Measurements from ENCODE around the gene ZNF57. TPM values are rescaled to one million over a fixed set of nuclear protein-coding genes. Genes with fewer than 3 reads are reported as not detected.

The ZNF57 gene
- total and polyA plus RNA-seq, 9 of the 15 experiments (the other 6 are each of a cell fraction or from before 2014, with no cell fraction given) = 3.9 to 13.5 (median 7.8) TPM

DNA sequence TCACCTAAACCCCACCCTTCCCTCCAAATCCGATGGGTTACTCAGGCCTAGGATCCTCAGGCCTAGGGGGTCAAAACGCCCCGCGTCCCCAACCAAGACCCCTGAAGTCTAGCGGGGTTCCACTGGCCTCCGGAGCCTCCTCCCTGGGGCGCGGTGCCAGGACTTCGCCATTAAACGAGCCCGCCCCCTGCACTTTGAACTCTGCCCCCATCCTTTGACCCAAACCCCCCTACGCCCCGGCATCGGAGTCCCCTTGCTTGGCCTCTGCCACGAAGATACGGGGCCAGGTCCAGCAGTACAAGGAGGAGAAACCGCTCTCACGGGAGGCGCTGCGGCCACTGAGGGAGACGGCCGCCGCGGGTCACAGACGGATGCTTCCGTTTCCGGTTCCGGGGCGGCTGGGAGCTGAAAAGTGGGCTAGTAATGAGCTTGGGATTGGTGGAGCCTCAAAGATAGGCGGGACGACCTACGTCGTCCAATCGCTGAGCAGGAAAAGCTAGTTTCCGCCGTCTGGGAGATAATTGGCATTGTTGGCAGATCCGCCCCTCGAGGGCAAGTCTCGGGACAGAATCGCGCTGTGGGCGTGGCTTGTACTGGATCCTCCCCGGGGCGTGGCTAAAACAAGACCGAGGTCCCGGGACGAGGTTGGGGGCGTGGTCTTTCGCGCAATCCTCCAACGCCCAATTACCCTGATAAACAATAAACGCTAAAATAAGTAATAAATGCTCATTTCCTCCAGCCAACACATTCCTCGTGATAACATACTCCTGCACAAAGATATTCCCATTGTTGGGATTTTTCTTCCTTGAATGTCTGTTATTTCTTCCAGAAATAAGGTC lies 49.8 kb downstream of the ZNF57 start (continued):
- TF ChIP-seq, protein P1, sequence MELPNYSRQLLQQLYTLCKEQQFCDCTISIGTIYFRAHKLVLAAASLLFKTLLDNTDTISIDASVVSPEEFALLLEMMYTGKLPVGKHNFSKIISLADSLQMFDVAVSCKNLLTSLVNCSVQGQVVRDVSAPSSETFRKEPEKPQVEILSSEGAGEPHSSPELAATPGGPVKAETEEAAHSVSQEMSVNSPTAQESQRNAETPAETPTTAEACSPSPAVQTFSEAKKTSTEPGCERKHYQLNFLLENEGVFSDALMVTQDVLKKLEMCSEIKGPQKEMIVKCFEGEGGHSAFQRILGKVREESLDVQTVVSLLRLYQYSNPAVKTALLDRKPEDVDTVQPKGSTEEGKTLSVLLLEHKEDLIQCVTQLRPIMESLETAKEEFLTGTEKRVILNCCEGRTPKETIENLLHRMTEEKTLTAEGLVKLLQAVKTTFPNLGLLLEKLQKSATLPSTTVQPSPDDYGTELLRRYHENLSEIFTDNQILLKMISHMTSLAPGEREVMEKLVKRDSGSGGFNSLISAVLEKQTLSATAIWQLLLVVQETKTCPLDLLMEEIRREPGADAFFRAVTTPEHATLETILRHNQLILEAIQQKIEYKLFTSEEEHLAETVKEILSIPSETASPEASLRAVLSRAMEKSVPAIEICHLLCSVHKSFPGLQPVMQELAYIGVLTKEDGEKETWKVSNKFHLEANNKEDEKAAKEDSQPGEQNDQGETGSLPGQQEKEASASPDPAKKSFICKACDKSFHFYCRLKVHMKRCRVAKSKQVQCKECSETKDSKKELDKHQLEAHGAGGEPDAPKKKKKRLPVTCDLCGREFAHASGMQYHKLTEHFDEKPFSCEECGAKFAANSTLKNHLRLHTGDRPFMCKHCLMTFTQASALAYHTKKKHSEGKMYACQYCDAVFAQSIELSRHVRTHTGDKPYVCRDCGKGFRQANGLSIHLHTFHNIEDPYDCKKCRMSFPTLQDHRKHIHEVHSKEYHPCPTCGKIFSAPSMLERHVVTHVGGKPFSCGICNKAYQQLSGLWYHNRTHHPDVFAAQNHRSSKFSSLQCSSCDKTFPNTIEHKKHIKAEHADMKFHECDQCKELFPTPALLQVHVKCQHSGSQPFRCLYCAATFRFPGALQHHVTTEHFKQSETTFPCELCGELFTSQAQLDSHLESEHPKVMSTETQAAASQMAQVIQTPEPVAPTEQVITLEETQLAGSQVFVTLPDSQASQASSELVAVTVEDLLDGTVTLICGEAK (IDR thresholded peaks at IDR 0.05) = peak; percentile 99
- TF ChIP-seq, protein P1 (CRISPR knock-in tag; IDR thresholded peaks at IDR 0.05) = no peak
- TF ChIP-seq JUN (IDR thresholded peaks at IDR 0.05; ENCODE audit: borderline replicate concordance, low read depth, low read length) (no peak), JUN (CRISPR knock-in tag; IDR thresholded peaks at IDR 0.05; ENCODE audit: borderline replicate concordance) (no peak), C11orf30 (IDR thresholded peaks at IDR 0.05; ENCODE audit: low read depth) (peak; percentile 83), KDM5B (IDR thresholded peaks at IDR 0.05; ENCODE audit: insufficient replicate concordance, low read depth, low read length) (peak; percentile 80), MTF1 (CRISPR knock-in tag; IDR thresholded peaks at IDR 0.05; ENCODE audit: borderline replicate concordance) (no peak), PTRF (tag; IDR thresholded peaks at IDR 0.05) (no peak), ZNF174 (CRISPR knock-in tag; IDR thresholded peaks at IDR 0.05) (0 out of 2 replicates have a peak, but pooled peaks have one; percentile 19), ZFPM2 (CRISPR knock-in tag; IDR thresholded peaks at IDR 0.05) (no peak), SRSF7 (optimal IDR thresholded peaks at IDR 0.05; ENCODE audit: low read depth, low read length) (no peak), SNRNP70 (optimal IDR thresholded peaks at IDR 0.05; ENCODE audit: low read depth, low read length) (no peak), POLR3G (IDR thresholded peaks at IDR 0.05; ENCODE audit: extremely low read depth, insufficient read length, insufficient replicate concordance) (no peak), ESRRB (CRISPR knock-in tag; IDR thresholded peaks at IDR 0.05; ENCODE audit: borderline replicate concordance) (no peak), ZNF224 (CRISPR knock-in tag; IDR thresholded peaks at IDR 0.05) (no peak), MBD2 (IDR thresholded peaks at IDR 0.05; ENCODE audit: borderline replicate concordance, low read depth) (peak; percentile 73; the same call in 1 of the 2 replicates)
- TF ChIP-seq, protein P2, sequence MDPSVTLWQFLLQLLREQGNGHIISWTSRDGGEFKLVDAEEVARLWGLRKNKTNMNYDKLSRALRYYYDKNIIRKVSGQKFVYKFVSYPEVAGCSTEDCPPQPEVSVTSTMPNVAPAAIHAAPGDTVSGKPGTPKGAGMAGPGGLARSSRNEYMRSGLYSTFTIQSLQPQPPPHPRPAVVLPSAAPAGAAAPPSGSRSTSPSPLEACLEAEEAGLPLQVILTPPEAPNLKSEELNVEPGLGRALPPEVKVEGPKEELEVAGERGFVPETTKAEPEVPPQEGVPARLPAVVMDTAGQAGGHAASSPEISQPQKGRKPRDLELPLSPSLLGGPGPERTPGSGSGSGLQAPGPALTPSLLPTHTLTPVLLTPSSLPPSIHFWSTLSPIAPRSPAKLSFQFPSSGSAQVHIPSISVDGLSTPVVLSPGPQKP (CRISPR knock-in tag; IDR thresholded peaks at IDR 0.05) = no peak

Measured in K562 (cell line).